HepG2 (cell line): ENCODE results near the gene MAN2B2. TPM values are rescaled to one million over a fixed set of nuclear protein-coding genes. Genes with fewer than 3 reads are reported as not detected.
A peak's percentile ranks its signal among the peaks of the same experiment; 100 is the strongest.

Source experiments
- ATAC-seq: fragments of 200-7000 bp; cut with Tn5 transposase; 3 replicates; pipeline ENCODE4 v1.9.1; 2020; ENCODE audit warnings: mild to moderate bottlenecking, moderate library complexity
- BruUV-seq: library from RNA; stranded (reverse); fragments of 400-500 nt; replicated peaks from 2 replicates; lab custom pipeline; 2021; lab: Mats Ljungman, UMichigan
- CTCF ChIA-PET: fragments of 300-600 bp; formaldehyde crosslinking; extraction: SDS; loops from one replicate; lab custom pipeline; 2021; ENCODE audit warnings: low total read pairs, inconsistent platforms, low intra/inter-chr PET ratio; lab: Yijun Ruan, JAX
- POLR2A ChIA-PET: fragments of 350-600 bp; sonication (Branson Sonifier 250); formaldehyde crosslinking; loops from one replicate; lab custom pipeline; 2020; ENCODE audit warnings: antibody characterized with exemption, inconsistent platforms; lab: Yijun Ruan, JAX
- DNase-seq: peaks from one replicate; pipeline ENCODE4 v3.0.0-alpha.2; 2015; ENCODE audit warnings: low spot score
- FAIRE-seq: peaks from 3 replicates; lab custom pipeline; 2011; peaks lifted over from hg19 to GRCh38; lab: Jason Lieb, UNC
- H2AFZ ChIP-seq: one replicate; pipeline ENCODE4 v1.6.1; 2011; ENCODE audit warnings: low read length, inconsistent platforms
- H3K27ac ChIP-seq: fragments of 300-600 bp; 3 replicates; pipeline ENCODE4 v1.8.0; 2011; ENCODE audit warnings: mixed run types, mild to moderate bottlenecking, mixed read lengths, low read length, inconsistent platforms; ENCODE audit not compliant: insufficient read depth; ENCODE audit errors: extremely low read length
- H3K27me3 ChIP-seq, 2 experiments: fragments of 200-600 bp in 1 of 2; 2 replicates in 1 of 2; 3 replicates in 1 of 2; pipeline versions ENCODE4 v1.6.0 to v1.8.0; 2011; ENCODE audit warnings: low read length in 2 of 2, mild to moderate bottlenecking in 2 of 2, moderate library complexity in 2 of 2, inconsistent platforms in 1 of 2; ENCODE audit not compliant: insufficient read depth in 2 of 2, control insufficient read depth in 1 of 2
- H3K36me3 ChIP-seq, 2 experiments: fragments of 200-600 bp in 1 of 2; replicated peaks in 1 of 2; 2 replicates in 1 of 2; 3 replicates in 1 of 2; pipeline versions ENCODE4 v1.5.1 to v1.8.0; 2011; ENCODE audit warnings: low read length in 2 of 2, inconsistent platforms in 1 of 2; ENCODE audit not compliant: insufficient read depth in 2 of 2, control insufficient read depth in 1 of 2
- H3K4me1 ChIP-seq: 2 replicates; pipeline ENCODE4 v1.5.1; 2012; ENCODE audit warnings: low read length, inconsistent platforms; ENCODE audit not compliant: insufficient read depth
- H3K4me2 ChIP-seq: 2 replicates; pipeline ENCODE4 v1.6.0; 2011; ENCODE audit warnings: low read depth, low read length, inconsistent platforms
- H3K4me3 ChIP-seq, 3 experiments: fragments of 200-600 bp in 1 of 3; sonication (generic), shearing (Covaris generic) in 1 of 3; replicated peaks in 1 of 3; 2 replicates each; pipeline ENCODE4 v1.5.1; 2011 to 2016; ENCODE audit warnings: low read length in 3 of 3, inconsistent platforms in 2 of 3, low read depth in 2 of 3, mild to moderate bottlenecking in 2 of 3, control low read depth in 1 of 3, mixed read lengths in 1 of 3; ENCODE audit not compliant: insufficient read depth in 1 of 3
- H3K79me2 ChIP-seq: one replicate; pipeline ENCODE4 v1.6.1; 2011; ENCODE audit warnings: low read length, inconsistent platforms; ENCODE audit not compliant: insufficient read depth
- H3K9ac ChIP-seq: 2 replicates; pipeline ENCODE4 v1.6.0; 2011; ENCODE audit warnings: mild to moderate bottlenecking, low read depth, low read length, inconsistent platforms; ENCODE audit not compliant: insufficient read depth
- H3K9me3 ChIP-seq: 2 replicates; pipeline ENCODE4 v1.5.1; 2012; ENCODE audit warnings: mild to moderate bottlenecking, low read length
- H4K20me1 ChIP-seq: 2 replicates; pipeline ENCODE4 v1.6.0; 2011; ENCODE audit warnings: inconsistent platforms, mild to moderate bottlenecking, low read length, moderate library complexity; ENCODE audit not compliant: insufficient read depth
- AGO1 ChIP-seq: fragments of 200-400 bp; formaldehyde crosslinking; IDR thresholded peaks from 2 replicates; pipeline ENCODE4 v1.6.1; 2017; ENCODE audit warnings: mild to moderate bottlenecking, low read depth, low read length, moderate library complexity; ENCODE audit not compliant: poor library complexity, severe bottlenecking
- ERF ChIP-seq: IDR thresholded peaks from 2 replicates; pipeline ENCODE4 v1.6.1; 2018; ENCODE audit warnings: missing biosample characterization, missing genetic modification reagents
- FIP1L1 ChIP-seq: fragments of 200-400 bp; formaldehyde crosslinking; IDR thresholded peaks from 2 replicates; pipeline ENCODE4 v1.6.1; 2018; ENCODE audit warnings: low read depth, mild to moderate bottlenecking, low read length, moderate library complexity, borderline replicate concordance; ENCODE audit not compliant: insufficient read depth
- FOXK1 ChIP-seq: sonication (generic); formaldehyde crosslinking; IDR thresholded peaks from 2 replicates; pipeline ENCODE4 v1.4.0; 2020; ENCODE audit warnings: low read depth, missing genetic modification reagents, borderline replicate concordance
- IKZF4 ChIP-seq: sonication (generic); formaldehyde crosslinking; IDR thresholded peaks from 2 replicates; pipeline ENCODE4 v1.5.1; 2020; ENCODE audit warnings: borderline replicate concordance, mild to moderate bottlenecking, low read depth, missing genetic modification reagents; ENCODE audit errors: not compliant biosample characterization
- MAFF ChIP-seq: IDR thresholded peaks from 2 replicates; pipeline ENCODE4 v1.6.1; 2011; ENCODE audit warnings: low read depth, low read length, improper control_type of control experiment
- MAFK ChIP-seq, 2 experiments: IDR thresholded peaks in 1 of 2; conservative IDR thresholded peaks in 1 of 2; 2 replicates each; pipeline ENCODE4 v1.6.1; 2011; ENCODE audit warnings: improper control_type of control experiment in 2 of 2, low read length in 2 of 2
- TCF12 ChIP-seq, 2 experiments: fragments of 450-650 bp in 1 of 2; sonication (generic) in 1 of 2; formaldehyde crosslinking in 1 of 2; IDR thresholded peaks; 2 replicates each; pipeline versions ENCODE4 v1.6.1 to v1.8.0; 2017 to 2022; ENCODE audit warnings: antibody characterized with exemption in 1 of 2, mild to moderate bottlenecking in 1 of 2, missing genetic modification reagents in 1 of 2, moderate library complexity in 1 of 2
- ZNF33A ChIP-seq: sonication (generic); formaldehyde crosslinking; IDR thresholded peaks from 2 replicates; pipeline ENCODE4 v1.5.1; 2020; ENCODE audit warnings: missing genetic modification reagents, mild to moderate bottlenecking, moderate library complexity, borderline replicate concordance
- ZNF678 ChIP-seq: sonication (generic); formaldehyde crosslinking; IDR thresholded peaks from 2 replicates; pipeline ENCODE4 v1.4.0; 2020; ENCODE audit warnings: mild to moderate bottlenecking, missing genetic modification reagents
- ZNF790 ChIP-seq: sonication (generic); formaldehyde crosslinking; IDR thresholded peaks from 2 replicates; pipeline ENCODE4 v1.8.0; 2022; ENCODE audit warnings: missing genetic modification reagents, mild to moderate bottlenecking, borderline replicate concordance
- WGBS: methylation state at CpG from one replicate; pipeline ENCODE4 v1.1.6; 2017; ENCODE audit warnings: low lambda C conversion rate; 5-methylcytosine and 5-hydroxymethylcytosine counted together
- in situ Hi-C: cut with HindIII; loops from 2 replicates; pipeline ENCODE4 v1.10.0; 2017; ENCODE audit warnings: low pct_unique_long_range_greater_than_20kb; ENCODE audit not compliant: extremely low pct_ligation_motif_present
- intact Hi-C: fragments of 100-400 bp; cut with micrococcal nuclease; formaldehyde crosslinking; loops from one replicate; pipeline ENCODE4 v1.10.0; 2022; ENCODE audit not compliant: unreplicated experiment
- polyA plus RNA-seq, 8 experiments: library from polyadenylated mRNA; depleted of rRNA in 3 of 8; stranded (reverse) in 7 of 8; unstranded in 1 of 8; fragments of >200 nt; fragmentation: Illumina TruSeq in 4 of 8; extraction: Trizol in 4 of 8; gene quantifications; 2 replicates each; pipeline versions ENCODE4 v1.2.1 to v1.2.3, GENCODE V29; 2011 to 2016; ENCODE audit warnings: low read depth in 4 of 8, missing spikeins in 1 of 8, mixed read lengths in 1 of 8; ENCODE audit not compliant: insufficient read depth in 1 of 8
- total RNA-seq, 5 experiments: library from RNA; depleted of rRNA; stranded (reverse); fragments of >200 nt; fragmentation: Illumina TruSeq; extraction: Trizol; gene quantifications; 2 replicates each; pipeline ENCODE4 v1.2.3, GENCODE V29; 2016; ENCODE audit warnings: low read depth in 1 of 5

MAN2B2 gene
- total and polyA plus RNA-seq, 2 of the 13 experiments (the other 11 are each of a cell fraction or from before 2014, with no cell fraction given): 4.8 to 5.4 TPM

- TF ChIP-seq IKZF4: no peak
- TF ChIP-seq TCF12 (IDR thresholded peaks at IDR 0.05): no peak
- no peak for TF ChIP-seq TCF12 (CRISPR knock-in tag; IDR thresholded peaks at IDR 0.05)
- no peak for TF ChIP-seq AGO1
Measured at GRCh38 chr4:6540879-6541278, 34.1 kb upstream of the MAN2B2 start (continued).

GRCh38 chr4:6541789-6542188 is 33.2 kb upstream of the MAN2B2 start:
- no TSS peak for BruUV-seq
- H3K27me3 ChIP-seq: peaks cover 0 to 5% of the 10 kb centered on the region in 2 experiments; a peak in 1 of 5 replicates
- in situ Hi-C loops: loop anchor here (10.0 kb wide), 1 partner anchor 207 kb away; no protein-coding TSS in a partner anchor
- intact Hi-C loops: loop anchor here (10.0 kb wide), 1 partner anchor 287 kb away; no protein-coding TSS in a partner anchor
- H3K4me1 ChIP-seq: peaks cover 28% of the 10 kb centered on the region
- no peak for TF ChIP-seq ERF (CRISPR knock-in tag)
- TF ChIP-seq ZNF678 (CRISPR knock-in tag): no peak
- no peak for TF ChIP-seq FOXK1
- TF ChIP-seq MAFF: peak; percentile 22; the same call in 1 of the 2 replicates
- no peak for TF ChIP-seq FIP1L1
- TF ChIP-seq ZNF790 (CRISPR knock-in tag): no peak
- TF ChIP-seq ZNF33A: no peak
- TF ChIP-seq MAFK (conservative IDR thresholded peaks at IDR 0.05 in 1 of 2, IDR thresholded peaks at IDR 0.05 in 1 of 2; ENCODE audit: low read length in 2 of 2): peak; percentile 29 to 38; a peak in 3 of 4 replicates
- DNase-seq (no peak), ATAC-seq (no peak), FAIRE-seq (no peak)
- H2AFZ ChIP-seq: no peak overlapping the region
- H3K9me3 ChIP-seq: no peaks in the 10 kb centered on the region
- no peak overlapping the region for H3K27ac ChIP-seq
- no peaks in the 10 kb centered on the region for H3K79me2 ChIP-seq
- no peak overlapping the region for H3K4me3 ChIP-seq
- H3K9ac ChIP-seq: no peak overlapping the region
- POLR2A ChIA-PET: no interaction called here
- CTCF ChIA-PET: no interaction called here
- no peaks in the 10 kb centered on the region for H3K36me3 ChIP-seq
- H4K20me1 ChIP-seq: 0 out of 2 replicates have a peak, but pooled peaks cover 3% of the 10 kb centered on the region
- 57% methylated on average over 6 of the region's 6 CpGs for WGBS
- H3K4me2 ChIP-seq: no peak overlapping the region
